Measurements from ENCODE around the gene TAF1B. TPM values are rescaled to one million over a fixed set of nuclear protein-coding genes. Genes with fewer than 3 reads are reported as not detected.

The TAF1B gene
- total and polyA plus RNA-seq, 2 donors from 2014 or later: 8.8 to 27.7 TPM

DNA sequence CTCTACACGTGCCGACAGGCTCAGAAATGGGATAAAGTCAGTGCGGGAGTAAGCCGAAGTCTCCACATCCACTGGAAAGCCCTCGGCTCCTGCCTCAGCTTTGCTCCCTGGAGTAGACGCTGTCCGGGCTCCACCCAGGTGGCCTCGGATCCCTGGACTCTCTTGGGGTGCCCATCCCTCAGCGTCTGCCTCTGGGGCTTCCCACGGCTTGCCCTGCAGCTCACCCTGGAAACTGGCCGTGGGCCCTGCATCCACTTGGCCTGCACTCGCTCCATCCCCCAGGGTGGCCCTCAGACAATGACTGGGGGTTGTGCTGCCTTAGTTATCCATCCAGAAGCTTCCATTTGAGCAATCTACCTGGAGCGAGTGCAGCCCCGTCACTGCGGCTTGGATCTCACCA, 36.2 kb upstream of the TAF1B start:
- TF ChIP-seq, protein P1, sequence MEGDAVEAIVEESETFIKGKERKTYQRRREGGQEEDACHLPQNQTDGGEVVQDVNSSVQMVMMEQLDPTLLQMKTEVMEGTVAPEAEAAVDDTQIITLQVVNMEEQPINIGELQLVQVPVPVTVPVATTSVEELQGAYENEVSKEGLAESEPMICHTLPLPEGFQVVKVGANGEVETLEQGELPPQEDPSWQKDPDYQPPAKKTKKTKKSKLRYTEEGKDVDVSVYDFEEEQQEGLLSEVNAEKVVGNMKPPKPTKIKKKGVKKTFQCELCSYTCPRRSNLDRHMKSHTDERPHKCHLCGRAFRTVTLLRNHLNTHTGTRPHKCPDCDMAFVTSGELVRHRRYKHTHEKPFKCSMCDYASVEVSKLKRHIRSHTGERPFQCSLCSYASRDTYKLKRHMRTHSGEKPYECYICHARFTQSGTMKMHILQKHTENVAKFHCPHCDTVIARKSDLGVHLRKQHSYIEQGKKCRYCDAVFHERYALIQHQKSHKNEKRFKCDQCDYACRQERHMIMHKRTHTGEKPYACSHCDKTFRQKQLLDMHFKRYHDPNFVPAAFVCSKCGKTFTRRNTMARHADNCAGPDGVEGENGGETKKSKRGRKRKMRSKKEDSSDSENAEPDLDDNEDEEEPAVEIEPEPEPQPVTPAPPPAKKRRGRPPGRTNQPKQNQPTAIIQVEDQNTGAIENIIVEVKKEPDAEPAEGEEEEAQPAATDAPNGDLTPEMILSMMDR (IDR thresholded peaks at IDR 0.05; ENCODE audit: borderline replicate concordance, extremely low read depth, insufficient read depth): no peak
- intact Hi-C loops (cut with DNase I): no loop called here
- FAIRE-seq (no peak), DNase-seq (peak in 2 of 5 donors; percentile 21 to 56)
- Histone ChIP-seq H3K4me1 (ENCODE audit: control insufficient read depth in 2 of 3, insufficient read depth in 2 of 3, low read depth in 1 of 3, low read length in 3 of 3) (no peaks in the 10 kb centered on the region), H3K9ac (ENCODE audit: low read length in 3 of 3) (no peak overlapping the region), H3K36me3 (ENCODE audit: control insufficient read depth in 2 of 3, insufficient read depth in 3 of 3, low read length in 3 of 3) (no peaks in the 10 kb centered on the region), H3K4me3 (ENCODE audit: low read length in 3 of 3) (no peak overlapping the region), H3K9me3 (ENCODE audit: control insufficient read depth in 2 of 3, insufficient read depth in 1 of 3, low read length in 3 of 3) (no peaks in the 10 kb centered on the region), H3K27me3 (ENCODE audit: control insufficient read depth, insufficient read depth, low read length) (no peaks in the 10 kb centered on the region), H3K27ac (ENCODE audit: low read depth in 2 of 2, low read length in 2 of 2) (no peak overlapping the region)

GRCh38 chr2:9807555-9808305, 35.5 kb upstream of the TAF1B start:
- DNase-seq (peak in 2 of 5 donors; percentile 31 to 39), FAIRE-seq (no peak)
- Histone ChIP-seq H3K9me3 (ENCODE audit: control insufficient read depth in 2 of 3, insufficient read depth in 1 of 3, low read length in 3 of 3) (no peaks in the 10 kb centered on the region), H3K27ac (ENCODE audit: low read depth in 2 of 2, low read length in 2 of 2) (no peak overlapping the region), H3K36me3 (ENCODE audit: control insufficient read depth in 2 of 3, insufficient read depth in 3 of 3, low read length in 3 of 3) (no peaks in the 10 kb centered on the region), H3K9ac (ENCODE audit: low read length in 3 of 3) (no peak overlapping the region), H3K4me1 (ENCODE audit: control insufficient read depth in 2 of 3, insufficient read depth in 2 of 3, low read depth in 1 of 3, low read length in 3 of 3) (no peaks in the 10 kb centered on the region), H3K4me3 (ENCODE audit: low read length in 3 of 3) (no peak overlapping the region), H3K27me3 (ENCODE audit: control insufficient read depth, insufficient read depth, low read length) (no peaks in the 10 kb centered on the region)
- intact Hi-C loops (cut with DNase I): no loop called here
- TF ChIP-seq, protein P1 (IDR thresholded peaks at IDR 0.05; ENCODE audit: borderline replicate concordance, extremely low read depth, insufficient read depth): no peak

DNA sequence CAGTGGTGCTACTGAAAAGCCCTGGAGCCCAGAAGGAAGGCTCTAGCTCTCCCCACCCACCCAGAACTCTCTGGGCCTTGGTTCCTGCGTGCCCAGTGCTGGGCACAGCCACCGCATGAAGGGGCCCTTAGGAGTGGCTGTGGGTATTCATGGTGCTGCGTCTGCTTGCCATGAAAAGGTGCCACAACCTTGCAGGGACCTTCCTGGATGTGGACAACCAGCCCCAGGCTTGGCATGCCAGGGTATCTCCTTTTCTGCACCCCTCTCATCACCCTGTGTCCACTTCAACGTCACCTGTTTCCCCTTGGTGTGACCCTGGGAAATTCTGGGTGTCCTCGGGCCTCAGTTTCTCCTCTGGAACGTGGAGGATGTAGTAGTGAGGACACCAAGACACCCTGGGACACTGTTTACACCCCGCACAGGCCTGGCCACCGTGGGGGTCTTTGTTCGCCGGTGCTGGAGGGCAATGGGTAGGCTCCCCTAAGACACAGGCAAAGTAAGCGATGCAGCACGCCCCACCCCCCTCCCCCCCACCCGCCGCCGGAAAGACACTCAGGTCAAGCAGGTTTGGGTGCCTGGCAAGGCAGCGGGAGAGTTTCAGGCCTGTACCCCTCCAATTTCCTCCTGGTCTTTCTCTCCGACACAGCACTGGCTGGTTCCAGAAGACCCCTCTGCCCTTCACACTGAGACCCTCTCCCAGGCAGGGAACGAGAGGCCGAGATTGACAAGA, 34.8 kb upstream of the TAF1B start:
- no peak for FAIRE-seq
- H3K4me1 ChIP-seq (ENCODE audit: control insufficient read depth in 2 of 3, insufficient read depth in 2 of 3, low read depth in 1 of 3, low read length in 3 of 3): no peaks in the 10 kb centered on the region
- peak in 2 of 5 donors; percentile 37 to 46 for DNase-seq
- TF ChIP-seq, protein P1 (IDR thresholded peaks at IDR 0.05; ENCODE audit: borderline replicate concordance, extremely low read depth, insufficient read depth): no peak
- no peak overlapping the region for H3K4me3 ChIP-seq (ENCODE audit: low read length in 3 of 3)
- H3K36me3 ChIP-seq (ENCODE audit: control insufficient read depth in 2 of 3, insufficient read depth in 3 of 3, low read length in 3 of 3): no peaks in the 10 kb centered on the region
- no peaks in the 10 kb centered on the region for H3K9me3 ChIP-seq (ENCODE audit: control insufficient read depth in 2 of 3, insufficient read depth in 1 of 3, low read length in 3 of 3)
- intact Hi-C loops (cut with DNase I): no loop called here
- H3K27me3 ChIP-seq (ENCODE audit: control insufficient read depth, insufficient read depth, low read length): no peaks in the 10 kb centered on the region
- H3K9ac ChIP-seq (ENCODE audit: low read length in 3 of 3): no peak overlapping the region
- H3K27ac ChIP-seq (ENCODE audit: low read depth in 2 of 2, low read length in 2 of 2): no peak overlapping the region

All from kidney (tissue), 14 donors.